Smooth muscle cell (in vitro differentiated cells): ENCODE results near the gene ZNF710. TPM values are rescaled to one million over a fixed set of nuclear protein-coding genes. Genes with fewer than 3 reads are reported as not detected.
A peak's percentile ranks its signal among the peaks of the same experiment; 100 is the strongest.
"Not testable (repeated sequence)": the region's sequence is repeated elsewhere in the genome, so short reads cannot be mapped to it uniquely, and the experiment has no call there.

ENCODE experiments used
- DNase-seq: peaks from one replicate; lab custom pipeline; 2025; ENCODE audit not compliant: unreplicated experiment; lab: John Stamatoyannopoulos, UW
- H2AFZ ChIP-seq: fragments of 200-600 bp; sonication (generic); 2 replicates; pipeline ENCODE4 v1.6.0; 2016; ENCODE audit warnings: antibody characterized with exemption, low read depth, mild to moderate bottlenecking
- H3F3A ChIP-seq: fragments of 200-600 bp; sonication (generic); 2 replicates; pipeline ENCODE4 v1.6.0; 2017; ENCODE audit warnings: antibody characterized with exemption, low read depth
- H3K27ac ChIP-seq: fragments of 200-600 bp; sonication (generic); 2 replicates; pipeline ENCODE4 v1.5.1; 2016; ENCODE audit warnings: low read depth, mild to moderate bottlenecking
- H3K27me3 ChIP-seq: fragments of 200-600 bp; sonication (generic); 2 replicates; pipeline ENCODE4 v1.6.1; 2016; ENCODE audit warnings: low read depth, mild to moderate bottlenecking
- H3K36me3 ChIP-seq: fragments of 200-600 bp; sonication (generic); 2 replicates; pipeline ENCODE4 v1.5.1; 2016; ENCODE audit warnings: low read depth
- H3K4me1 ChIP-seq: fragments of 200-600 bp; sonication (generic); 2 replicates; pipeline ENCODE4 v1.5.1; 2016; ENCODE audit warnings: low read depth
- H3K4me2 ChIP-seq: fragments of 200-600 bp; sonication (generic); 2 replicates; pipeline ENCODE4 v1.6.0; 2016; ENCODE audit warnings: mild to moderate bottlenecking
- H3K4me3 ChIP-seq: fragments of 200-600 bp; sonication (generic); 2 replicates; pipeline ENCODE4 v1.5.1; 2016; ENCODE audit warnings: mild to moderate bottlenecking
- H3K79me2 ChIP-seq: fragments of 200-600 bp; sonication (generic); 2 replicates; pipeline ENCODE4 v1.6.0; 2016; ENCODE audit warnings: low read depth, mild to moderate bottlenecking
- H3K9ac ChIP-seq: fragments of 200-600 bp; sonication (generic); 2 replicates; pipeline ENCODE4 v1.6.0; 2016; ENCODE audit warnings: low read depth
- H3K9me3 ChIP-seq: fragments of 200-600 bp; sonication (generic); replicated peaks from 2 replicates; pipeline ENCODE4 v1.5.1; 2016; ENCODE audit warnings: low read depth
- H4K20me1 ChIP-seq: fragments of 200-600 bp; sonication (generic); 2 replicates; pipeline ENCODE4 v1.6.0; 2016; ENCODE audit warnings: low read depth
- CTCF ChIP-seq: fragments of 200-600 bp; sonication (generic); IDR thresholded peaks from 2 replicates; pipeline ENCODE4 v1.5.1; 2017; ENCODE audit warnings: borderline replicate concordance, mild to moderate bottlenecking, antibody characterized with exemption; ENCODE audit not compliant: insufficient read depth, poor library complexity, severe bottlenecking
- WGBS: methylation state at CpG from one replicate; pipeline ENCODE4 v1.1.7; 2016; ENCODE audit warnings: low lambda C conversion rate; 5-methylcytosine and 5-hydroxymethylcytosine counted together
- polyA plus RNA-seq: library from polyadenylated mRNA; unstranded; fragments of >200 nt; fragmentation: Nextera tagmentation; extraction: Ambion mirVana; gene quantifications from 2 replicates; pipeline ENCODE4 v1.2.1, GENCODE V29; 2016
- total RNA-seq: library from RNA; depleted of rRNA; stranded (reverse); fragments of >200 nt; gene quantifications from 2 replicates; pipeline ENCODE4 v1.2.3, GENCODE V29; 2014

The ZNF710 gene
- total and polyA plus RNA-seq, 2 experiments from 2014 or later, result 8.6 to 10.4 TPM

GRCh38 chr15:89971592-89971997 lies 29.5 kb upstream of the ZNF710 start:
- Histone ChIP-seq H4K20me1 (no peaks in the 10 kb centered on the region), H3K27me3 (no peaks in the 10 kb centered on the region), H3K4me3 (no peak overlapping the region), H3K9me3 (no peaks in the 10 kb centered on the region), H3F3A (no peaks in the 10 kb centered on the region), H2AFZ (no peak overlapping the region), H3K36me3 (no peaks in the 10 kb centered on the region), H3K4me2 (no peak overlapping the region), H3K9ac (no peak overlapping the region), H3K79me2 (no peaks in the 10 kb centered on the region), H3K4me1 (no peaks in the 10 kb centered on the region), H3K27ac (no peak overlapping the region)
- WGBS, result 29% methylated on average over 4 of the region's 4 CpGs
- TF ChIP-seq CTCF, result peak; percentile 42
- DNase-seq, result peak; percentile 7

- TF ChIP-seq CTCF, result no peak
- no peak overlapping the region for H3K27ac ChIP-seq
- no peaks in the 10 kb centered on the region for H3K27me3 ChIP-seq
- no peak for DNase-seq
- H3K79me2 ChIP-seq, result no peaks in the 10 kb centered on the region
- H3K4me1 ChIP-seq, result no peaks in the 10 kb centered on the region
- no peak overlapping the region for H3K4me3 ChIP-seq
- no peaks in the 10 kb centered on the region for H3K9me3 ChIP-seq
- no peak overlapping the region for H2AFZ ChIP-seq
- no peaks in the 10 kb centered on the region for H4K20me1 ChIP-seq
- no peak overlapping the region for H3K4me2 ChIP-seq
- WGBS, result 91% methylated on average over 5 of the region's 5 CpGs
- H3K9ac ChIP-seq, result no peak overlapping the region
- H3K36me3 ChIP-seq, result no peaks in the 10 kb centered on the region
- H3F3A ChIP-seq, result no peaks in the 10 kb centered on the region
Observed at GRCh38 chr15:89972085-89972484, 29.0 kb upstream of the ZNF710 start.

GRCh38 chr15:89975482-89976245 lies 25.5 kb upstream of the ZNF710 start:
- Histone ChIP-seq H3K9ac (no peak overlapping the region), H3F3A (no peaks in the 10 kb centered on the region), H3K36me3 (no peaks in the 10 kb centered on the region), H3K4me3 (no peak overlapping the region), H3K4me1 (no peaks in the 10 kb centered on the region), H4K20me1 (no peaks in the 10 kb centered on the region), H2AFZ (no peak overlapping the region), H3K79me2 (no peaks in the 10 kb centered on the region), H3K9me3 (no peaks in the 10 kb centered on the region), H3K4me2 (no peak overlapping the region), H3K27me3 (no peaks in the 10 kb centered on the region), H3K27ac (no peak overlapping the region)
- 88% methylated on average over 8 of the region's 8 CpGs for WGBS
- no peak for TF ChIP-seq CTCF
- no peak for DNase-seq

- Histone ChIP-seq H3K9me3 (no peaks in the 10 kb centered on the region), H3K9ac (no peak overlapping the region), H3K36me3 (no peaks in the 10 kb centered on the region), H3K27ac (no peak overlapping the region), H4K20me1 (no peaks in the 10 kb centered on the region), H3K4me3 (no peak overlapping the region), H3K79me2 (no peaks in the 10 kb centered on the region), H3F3A (no peaks in the 10 kb centered on the region), H3K4me1 (no peaks in the 10 kb centered on the region), H2AFZ (no peak overlapping the region), H3K4me2 (no peak overlapping the region), H3K27me3 (peaks cover 1% of the 10 kb centered on the region)
- TF ChIP-seq CTCF, result no peak
- 85% methylated on average over 5 of the region's 5 CpGs for whole genome bisulfite sequencing
- DNase-seq, result no peak
Observed at GRCh38 chr15:89976246-89976600, 24.9 kb upstream of the ZNF710 start.

- H3K27me3 ChIP-seq, result peaks cover 16% of the 10 kb centered on the region
- H3K4me3 ChIP-seq, H4K20me1 ChIP-seq, H3K4me1 ChIP-seq, H3K9ac ChIP-seq, H2AFZ ChIP-seq, H3K27ac ChIP-seq, H3K4me2 ChIP-seq, DNase-seq, H3K36me3 ChIP-seq, H3K79me2 ChIP-seq, H3F3A ChIP-seq, H3K9me3 ChIP-seq: not testable (repeated sequence)
- 97% methylated on average over 28 of the region's 31 CpGs for WGBS
Observed at GRCh38 chr15:89977836-89978235, 23.3 kb upstream of the ZNF710 start.
